Measurements from ENCODE around the gene USP46.

USP46 gene

DNA sequence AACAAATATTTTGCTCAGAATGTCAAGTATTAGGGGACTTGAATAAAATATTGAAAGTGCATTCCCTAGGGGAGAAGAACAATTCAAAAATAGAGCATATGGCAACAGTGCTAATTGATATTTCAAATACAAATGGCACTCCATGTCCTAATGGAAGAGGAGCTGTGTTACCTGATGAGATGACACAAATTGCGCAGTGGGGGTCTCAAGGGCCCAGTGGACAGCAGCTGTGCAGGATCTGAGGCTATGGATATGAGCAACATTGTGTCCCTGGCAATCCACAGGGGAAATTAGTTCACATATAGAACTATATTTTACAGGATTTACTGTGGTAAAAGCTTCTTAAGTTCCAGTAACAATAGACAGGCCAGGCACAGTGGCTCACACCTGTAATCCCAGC, 17.4 kb upstream of the USP46 start:
- Histone ChIP-seq H4K20me1 (no peaks in the 10 kb centered on the region), H3K4me3 (no peak overlapping the region), H3K36me3 (no peaks in the 10 kb centered on the region), H3K9me3 (no peaks in the 10 kb centered on the region), H3K4me2 (no peak overlapping the region), H3K9ac (no peak overlapping the region), H3K27ac (no peak overlapping the region), H3K27me3 (no peaks in the 10 kb centered on the region), H3K4me1 (no peaks in the 10 kb centered on the region)
- no peak for TF ChIP-seq Cebpa-rat (IDR thresholded peaks at IDR 0.05)

DNA sequence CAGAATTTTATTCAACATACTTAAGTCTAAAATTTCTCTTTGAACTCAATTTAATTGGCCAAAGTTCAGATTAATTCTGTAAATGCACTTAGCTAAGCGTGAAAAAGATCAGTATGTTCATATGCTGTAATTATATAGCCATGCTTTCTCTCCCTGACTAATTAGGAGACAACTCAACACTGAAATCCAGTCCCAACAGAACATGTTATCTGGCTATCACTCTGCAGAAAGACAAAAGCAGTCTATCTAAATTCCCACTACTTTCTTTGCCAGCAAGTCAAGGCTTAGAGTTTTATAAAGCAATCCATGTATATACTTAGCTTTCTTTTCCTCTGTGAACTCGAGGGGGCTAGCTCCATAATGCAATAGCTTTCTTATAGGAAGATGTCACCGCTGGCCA, 16.0 kb upstream of the USP46 start:
- Histone ChIP-seq H3K36me3 (no peaks in the 10 kb centered on the region), H3K4me2 (no peak overlapping the region), H3K9me3 (no peaks in the 10 kb centered on the region), H3K4me3 (no peak overlapping the region), H4K20me1 (no peaks in the 10 kb centered on the region), H3K9ac (no peak overlapping the region), H3K27me3 (no peaks in the 10 kb centered on the region), H3K27ac (no peak overlapping the region), H3K4me1 (no peaks in the 10 kb centered on the region)
- TF ChIP-seq Cebpa-rat (IDR thresholded peaks at IDR 0.05), result no peak

DNA sequence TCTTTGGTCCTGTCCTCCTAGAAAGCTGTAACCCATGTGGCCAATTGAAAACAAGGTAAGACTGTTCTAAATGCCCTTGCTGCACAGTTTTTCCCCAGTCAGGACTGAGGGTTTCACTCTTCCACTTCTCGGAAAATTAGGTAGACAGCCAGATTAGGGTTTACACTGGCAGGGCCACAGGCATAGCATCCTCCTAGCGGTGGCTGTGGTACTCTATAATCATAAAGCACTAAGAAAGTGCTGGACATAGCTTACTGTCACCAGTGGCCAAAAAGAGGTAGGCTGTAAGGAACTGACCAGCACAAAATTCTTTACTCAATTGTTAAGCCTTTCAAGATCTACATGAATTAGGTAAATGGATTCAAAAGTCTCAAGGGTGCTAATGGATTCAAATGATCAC, 11.6 kb upstream of the USP46 start:
- no peak overlapping the region for H3K4me2 ChIP-seq
- no peak overlapping the region for H3K4me3 ChIP-seq
- H3K4me1 ChIP-seq, result no peaks in the 10 kb centered on the region
- no peak for TF ChIP-seq Cebpa-rat (IDR thresholded peaks at IDR 0.05)
- H3K9me3 ChIP-seq, result no peaks in the 10 kb centered on the region
- no peak overlapping the region for H3K27ac ChIP-seq
- H3K36me3 ChIP-seq, result no peaks in the 10 kb centered on the region
- H3K9ac ChIP-seq, result no peak overlapping the region
- no peaks in the 10 kb centered on the region for H3K27me3 ChIP-seq
- no peaks in the 10 kb centered on the region for H4K20me1 ChIP-seq

DNA sequence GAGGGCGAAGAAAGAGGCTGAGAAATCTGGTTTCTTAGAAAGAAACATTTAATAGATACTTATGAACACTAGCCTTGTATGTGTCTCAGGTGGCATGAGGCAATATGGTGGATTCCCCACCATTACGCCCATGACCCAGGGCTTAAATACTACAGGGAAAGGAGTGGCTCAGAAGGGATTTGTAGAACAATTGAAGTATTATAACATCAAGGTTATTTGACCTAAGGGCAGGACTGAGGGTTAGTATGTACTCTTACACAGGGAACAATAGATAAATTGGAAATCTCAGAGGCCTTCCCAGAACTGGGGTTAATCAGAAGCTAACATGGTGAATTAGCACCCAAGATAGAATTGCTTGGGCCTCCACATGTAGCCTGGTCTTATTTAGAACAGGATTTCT, 11.0 kb upstream of the USP46 start:
- Histone ChIP-seq H3K27me3 (no peaks in the 10 kb centered on the region), H3K9me3 (no peaks in the 10 kb centered on the region), H3K36me3 (no peaks in the 10 kb centered on the region), H3K4me2 (no peak overlapping the region), H4K20me1 (no peaks in the 10 kb centered on the region), H3K4me1 (no peaks in the 10 kb centered on the region), H3K4me3 (no peak overlapping the region), H3K9ac (no peak overlapping the region), H3K27ac (no peak overlapping the region)
- TF ChIP-seq Cebpa-rat (IDR thresholded peaks at IDR 0.05), result no peak

DNA sequence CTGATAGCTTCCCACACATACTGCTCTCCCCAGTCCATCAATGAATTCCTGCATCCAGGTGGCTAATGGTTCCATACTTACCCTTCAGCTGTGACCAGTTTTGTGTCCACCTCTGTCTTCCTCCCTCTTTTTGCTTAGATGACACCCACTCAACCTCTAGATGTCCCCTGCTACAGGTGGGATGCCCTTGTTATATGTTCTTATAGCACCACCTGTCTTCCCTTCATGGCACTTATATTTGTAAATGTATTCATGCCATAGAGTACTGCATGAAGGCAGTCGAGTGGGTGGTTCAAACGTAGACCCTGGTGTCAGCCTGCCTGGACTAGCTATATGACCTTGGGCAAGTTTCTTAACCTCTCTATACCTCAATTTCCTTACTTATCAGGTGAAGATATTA, 6.5 kb upstream of the USP46 start:
- H3K4me3 ChIP-seq, result no peak overlapping the region
- H3K9me3 ChIP-seq, result peaks cover 22% of the 10 kb centered on the region
- no peak overlapping the region for H3K27ac ChIP-seq
- H3K27me3 ChIP-seq, result no peaks in the 10 kb centered on the region
- peaks cover 2% of the 10 kb centered on the region for H3K4me1 ChIP-seq
- no peak for TF ChIP-seq Cebpa-rat (IDR thresholded peaks at IDR 0.05)
- no peak overlapping the region for H3K4me2 ChIP-seq
- H3K36me3 ChIP-seq, result peaks cover 25% of the 10 kb centered on the region; the same call in 1 of the 2 replicates
- no peaks in the 10 kb centered on the region for H4K20me1 ChIP-seq
- no peak overlapping the region for H3K9ac ChIP-seq

DNA sequence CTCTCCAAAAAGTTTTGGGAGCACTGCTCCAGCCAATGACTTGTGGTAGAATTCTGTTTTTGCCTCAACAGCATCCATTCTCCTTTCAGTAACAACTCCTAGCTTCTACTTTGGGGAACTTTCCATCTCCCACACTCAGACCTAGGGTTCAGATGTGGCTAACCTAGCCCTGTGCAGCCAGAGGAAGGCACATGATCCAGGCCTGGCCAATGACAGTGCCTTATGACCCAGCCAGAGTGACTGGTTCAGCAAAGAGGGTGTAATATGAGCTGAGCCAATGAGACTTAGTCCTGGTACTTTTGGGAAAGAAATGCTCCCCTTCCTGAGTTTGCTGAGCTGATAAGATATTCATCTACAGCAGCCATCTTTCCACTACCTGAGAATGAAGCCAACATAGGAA, 5.4 kb upstream of the USP46 start:
- H3K9me3 ChIP-seq, result peaks cover 22% of the 10 kb centered on the region
- H3K9ac ChIP-seq, result no peak overlapping the region
- no peak overlapping the region for H3K27ac ChIP-seq
- H3K27me3 ChIP-seq, result no peaks in the 10 kb centered on the region
- H3K4me2 ChIP-seq, result no peak overlapping the region
- no peak overlapping the region for H3K4me3 ChIP-seq
- H4K20me1 ChIP-seq, result no peaks in the 10 kb centered on the region
- no peak for TF ChIP-seq Cebpa-rat (IDR thresholded peaks at IDR 0.05)
- H3K36me3 ChIP-seq, result peaks cover 25% of the 10 kb centered on the region; the same call in 1 of the 2 replicates
- peaks cover 7% of the 10 kb centered on the region for H3K4me1 ChIP-seq

DNA sequence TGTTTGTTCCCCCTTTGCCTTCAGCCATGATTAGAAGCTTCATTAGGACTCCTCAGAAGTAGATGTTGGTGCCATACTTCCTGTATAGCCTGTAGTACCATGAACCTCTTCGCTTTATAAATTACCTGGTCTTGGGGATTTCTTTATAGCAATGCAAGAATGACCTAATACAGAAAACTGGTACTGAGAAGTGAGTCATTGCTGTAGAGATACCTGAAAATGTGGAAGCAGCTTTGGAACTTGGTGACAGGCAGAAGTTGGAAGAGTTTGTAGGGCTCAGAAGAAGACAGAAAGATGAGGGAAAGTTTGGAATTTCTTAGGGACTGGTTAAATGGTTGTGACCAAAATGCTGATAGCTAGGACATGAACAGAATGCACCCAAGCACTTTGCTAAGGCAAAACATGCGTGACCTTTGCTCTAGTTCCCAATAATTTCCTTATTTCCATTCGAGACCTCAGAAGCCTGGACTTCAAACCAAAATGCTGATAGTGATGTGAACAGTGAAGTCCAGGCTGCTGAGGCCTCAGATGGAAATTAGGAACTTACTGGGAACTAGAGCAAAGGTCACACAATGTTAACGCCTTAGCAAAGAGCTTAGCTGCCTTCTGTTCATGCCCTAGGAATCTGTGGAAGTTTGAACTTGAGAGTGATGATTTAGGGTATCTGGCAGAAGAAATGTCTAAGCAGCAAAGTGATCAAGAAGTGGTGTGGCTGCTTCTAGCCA, 3.0 kb upstream of the USP46 start:
- no peak for TF ChIP-seq Cebpa-rat (IDR thresholded peaks at IDR 0.05)
- Histone ChIP-seq H3K36me3 (peaks cover 25% of the 10 kb centered on the region; the same call in 1 of the 2 replicates), H4K20me1 (no peaks in the 10 kb centered on the region), H3K4me3 (no peak overlapping the region), H3K9ac (no peak overlapping the region), H3K4me1 (peaks cover 19% of the 10 kb centered on the region), H3K4me2 (no peak overlapping the region), H3K27ac (no peak overlapping the region), H3K9me3 (peaks cover 22% of the 10 kb centered on the region), H3K27me3 (no peaks in the 10 kb centered on the region)

DNA sequence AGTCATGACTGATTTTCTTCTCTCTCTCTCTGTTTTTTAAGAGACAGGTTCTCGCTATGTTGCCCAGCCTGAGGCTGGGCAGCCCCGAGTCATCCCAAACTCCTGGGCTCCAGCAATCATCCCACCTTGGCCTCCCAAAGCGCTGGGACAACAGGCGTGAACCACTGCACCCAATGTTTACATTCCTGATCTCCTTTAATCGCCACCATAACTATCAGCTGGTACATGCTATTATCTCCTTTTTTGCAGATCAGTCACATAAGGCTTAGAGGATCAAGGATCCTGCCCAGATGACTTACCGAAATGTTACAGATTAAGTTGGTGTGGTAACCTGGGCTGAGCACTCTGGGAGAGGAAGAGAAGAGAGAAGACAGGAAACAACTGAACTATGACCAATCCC, 1.5 kb upstream of the USP46 start:
- peaks cover 19% of the 10 kb centered on the region for H3K4me1 ChIP-seq
- H3K36me3 ChIP-seq, result peaks cover 25% of the 10 kb centered on the region; the same call in 1 of the 2 replicates
- no peak for TF ChIP-seq Cebpa-rat (IDR thresholded peaks at IDR 0.05)
- H3K27ac ChIP-seq, result no peak overlapping the region
- peaks cover 22% of the 10 kb centered on the region for H3K9me3 ChIP-seq
- H3K27me3 ChIP-seq, result no peaks in the 10 kb centered on the region
- no peaks in the 10 kb centered on the region for H4K20me1 ChIP-seq
- peak overlapping the region; percentile 89 for H3K4me2 ChIP-seq
- H3K9ac ChIP-seq, result no peak overlapping the region
- peak overlapping the region; percentile 83 for H3K4me3 ChIP-seq

DNA sequence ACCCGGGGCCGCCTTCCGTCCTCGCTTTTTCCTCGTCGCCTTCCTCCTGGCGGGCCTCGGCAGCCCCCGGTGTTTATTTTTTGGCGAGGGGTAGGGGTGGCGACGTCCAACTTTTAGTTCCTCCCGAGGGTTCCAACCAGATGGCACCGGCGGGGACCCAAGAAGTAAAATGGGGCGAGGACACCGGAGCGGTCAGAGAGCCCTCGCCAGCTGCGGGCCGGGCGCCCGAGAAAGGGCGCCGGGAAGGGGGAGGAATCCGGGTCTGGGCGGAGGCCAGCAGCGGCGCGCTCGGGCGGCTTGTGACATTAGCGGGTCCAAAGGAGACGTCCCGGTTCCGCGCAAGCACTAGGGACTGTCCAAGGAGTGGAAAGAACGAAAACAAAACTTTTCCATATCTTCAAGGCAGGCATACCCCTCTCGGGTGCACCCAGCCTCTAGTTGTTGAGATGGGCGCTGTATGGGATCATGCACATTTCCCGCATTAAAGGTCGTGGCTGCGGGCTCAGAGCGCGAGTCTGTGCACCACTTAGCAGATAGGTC, 691 bp upstream of the USP46 start:
- Histone ChIP-seq H3K36me3 (peaks cover 28% of the 10 kb centered on the region; the same call in 1 of the 2 replicates), H4K20me1 (no peaks in the 10 kb centered on the region), H3K27ac (peak overlapping the region; percentile 94), H3K4me3 (peak overlapping the region; percentile 83), H3K9me3 (peaks cover 22% of the 10 kb centered on the region), H3K4me2 (peak overlapping the region; percentile 89), H3K4me1 (peaks cover 19% of the 10 kb centered on the region), H3K9ac (peak overlapping the region; percentile 92), H3K27me3 (no peaks in the 10 kb centered on the region)
- no peak for TF ChIP-seq Cebpa-rat (IDR thresholded peaks at IDR 0.05)

DNA sequence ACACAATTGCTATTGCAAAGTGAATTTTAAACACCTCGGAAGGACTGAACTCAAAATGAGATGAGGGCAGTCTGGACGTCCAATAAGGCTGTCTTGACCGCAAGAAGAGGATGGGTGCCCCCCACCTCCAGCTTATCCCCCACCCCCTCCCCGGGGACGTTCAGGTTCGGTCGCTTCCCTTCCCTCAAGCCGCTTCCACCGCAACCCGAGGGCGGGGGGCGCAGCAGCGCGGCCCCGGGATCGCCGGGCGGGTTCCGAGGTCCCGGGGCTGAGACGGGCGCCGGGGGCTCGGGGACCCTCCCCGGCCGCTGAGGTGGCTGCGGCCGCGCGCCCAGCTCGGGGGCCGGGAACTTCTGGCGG, 480 bp downstream of the USP46 start:
- peak overlapping the region; percentile 92 for H3K9ac ChIP-seq
- TF ChIP-seq Cebpa-rat (IDR thresholded peaks at IDR 0.05), result no peak
- no peaks in the 10 kb centered on the region for H4K20me1 ChIP-seq
- peaks cover 21% of the 10 kb centered on the region for H3K9me3 ChIP-seq
- H3K27me3 ChIP-seq, result no peaks in the 10 kb centered on the region
- peaks cover 19% of the 10 kb centered on the region for H3K4me1 ChIP-seq
- H3K27ac ChIP-seq, result peak overlapping the region; percentile 94
- peaks cover 28% of the 10 kb centered on the region; the same call in 1 of the 2 replicates for H3K36me3 ChIP-seq
- peak overlapping the region; percentile 83 for H3K4me3 ChIP-seq
- H3K4me2 ChIP-seq, result peak overlapping the region; percentile 79
